BJ (cell line): ENCODE measurements around the gene CD302. TPM values are rescaled to one million over a fixed set of nuclear protein-coding genes. Genes with fewer than 3 reads are reported as not detected.

Experiments
- CTCF ChIA-PET: fragments of 350-600 bp; formaldehyde crosslinking; extraction: SDS; loops from one replicate; lab custom pipeline; 2021; ENCODE audit warnings: antibody characterized with exemption, inconsistent platforms; lab: Yijun Ruan, JAX
- POLR2A ChIA-PET: fragments of 300-600 bp; sonication (Branson Sonifier 250); formaldehyde crosslinking; extraction: SDS; loops from one replicate; lab custom pipeline; 2021; ENCODE audit warnings: antibody characterized with exemption; lab: Charles Lee
- DNase-seq: peaks from one replicate; pipeline ENCODE4 v3.0.0-alpha.2; 2011; ENCODE audit warnings: low read depth
- H3K27me3 ChIP-seq: 2 replicates; pipeline ENCODE4 v1.6.0; 2011; ENCODE audit warnings: low read length; ENCODE audit not compliant: control insufficient read depth, insufficient read depth
- H3K36me3 ChIP-seq: 2 replicates; pipeline ENCODE4 v1.5.1; 2011; ENCODE audit warnings: low read length; ENCODE audit not compliant: control insufficient read depth, insufficient read depth
- H3K4me3 ChIP-seq: 2 replicates; pipeline ENCODE4 v1.5.1; 2011; ENCODE audit warnings: low read depth, mild to moderate bottlenecking, control low read depth, low read length
- polyA plus RNA-seq: library from polyadenylated mRNA; depleted of rRNA; stranded (reverse); fragments of >200 nt; gene quantifications from 2 replicates; pipeline ENCODE4 v1.2.3, GENCODE V29; 2011
- TF ChIP-seq, protein P1 (sequence below): IDR thresholded peaks from 2 replicates; pipeline ENCODE4 v1.5.1; 2011; ENCODE audit warnings: low read depth, mild to moderate bottlenecking, control low read depth, inconsistent platforms, low read length, moderate library complexity; ENCODE audit not compliant: insufficient read depth

Gene CD302
- polyA plus RNA-seq, 1 experiment: 4.0 TPM

DNA sequence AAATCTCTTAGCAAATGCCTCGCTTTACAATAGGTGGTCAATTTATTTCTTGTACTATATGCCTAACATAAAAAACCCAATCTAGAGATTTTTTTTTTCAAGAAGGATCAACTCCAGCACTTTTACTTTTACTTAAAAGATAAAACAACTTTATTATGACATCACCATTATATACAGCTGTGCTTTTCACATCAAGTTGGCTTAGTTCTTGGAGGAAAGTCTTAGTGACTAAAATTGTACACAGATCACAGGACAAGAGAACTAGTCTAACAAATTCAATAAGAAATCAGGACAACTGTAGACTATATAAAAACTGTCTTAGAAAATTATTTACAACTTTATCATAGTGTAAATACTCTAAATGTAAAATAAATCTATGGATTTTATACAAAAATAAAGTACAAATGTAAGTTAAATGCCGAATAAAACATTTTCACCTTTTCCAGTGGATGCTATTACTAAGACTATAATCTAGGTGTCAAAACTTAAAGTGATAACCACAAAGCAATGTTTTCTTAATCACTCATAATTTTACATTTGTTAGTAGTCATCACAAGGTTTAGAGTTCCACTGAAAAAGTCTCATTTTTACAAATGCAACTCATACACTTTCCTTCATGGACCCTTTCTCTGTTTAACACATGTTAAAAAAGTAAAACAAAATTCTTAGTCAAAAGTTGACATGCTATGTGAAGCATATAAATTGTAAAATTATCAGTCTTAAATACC is 5.4 kb upstream of the CD302 start:
- DNase-seq: no peak

GRCh38 chr2:159802673-159803072 is 4.7 kb upstream of the CD302 start:
- Histone ChIP-seq H3K27me3 (no peaks in the 10 kb centered on the region; the same call in 1 of the 2 replicates), H3K4me3 (no peak overlapping the region), H3K36me3 (no peaks in the 10 kb centered on the region)
- TF ChIP-seq, protein P1, sequence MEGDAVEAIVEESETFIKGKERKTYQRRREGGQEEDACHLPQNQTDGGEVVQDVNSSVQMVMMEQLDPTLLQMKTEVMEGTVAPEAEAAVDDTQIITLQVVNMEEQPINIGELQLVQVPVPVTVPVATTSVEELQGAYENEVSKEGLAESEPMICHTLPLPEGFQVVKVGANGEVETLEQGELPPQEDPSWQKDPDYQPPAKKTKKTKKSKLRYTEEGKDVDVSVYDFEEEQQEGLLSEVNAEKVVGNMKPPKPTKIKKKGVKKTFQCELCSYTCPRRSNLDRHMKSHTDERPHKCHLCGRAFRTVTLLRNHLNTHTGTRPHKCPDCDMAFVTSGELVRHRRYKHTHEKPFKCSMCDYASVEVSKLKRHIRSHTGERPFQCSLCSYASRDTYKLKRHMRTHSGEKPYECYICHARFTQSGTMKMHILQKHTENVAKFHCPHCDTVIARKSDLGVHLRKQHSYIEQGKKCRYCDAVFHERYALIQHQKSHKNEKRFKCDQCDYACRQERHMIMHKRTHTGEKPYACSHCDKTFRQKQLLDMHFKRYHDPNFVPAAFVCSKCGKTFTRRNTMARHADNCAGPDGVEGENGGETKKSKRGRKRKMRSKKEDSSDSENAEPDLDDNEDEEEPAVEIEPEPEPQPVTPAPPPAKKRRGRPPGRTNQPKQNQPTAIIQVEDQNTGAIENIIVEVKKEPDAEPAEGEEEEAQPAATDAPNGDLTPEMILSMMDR: no peak
- CTCF ChIA-PET: interaction anchor here (0.7 kb wide), 2 partner anchors 42 to 359 kb away, joined by 3 read pairs; no protein-coding TSS in a partner anchor
- POLR2A ChIA-PET: no interaction called here
- DNase-seq: no peak

More for the DNA sequence above, 5.4 kb upstream of the CD302 start:
- Histone ChIP-seq H3K27me3 (no peaks in the 10 kb centered on the region; the same call in 1 of the 2 replicates), H3K4me3 (no peak overlapping the region), H3K36me3 (no peaks in the 10 kb centered on the region)
- TF ChIP-seq, protein P1: no peak
- POLR2A ChIA-PET: no interaction called here
- CTCF ChIA-PET: interaction anchor here (0.6 kb wide), 1 partner anchor 83 kb away, joined by 3 read pairs; no protein-coding TSS in a partner anchor

DNA sequence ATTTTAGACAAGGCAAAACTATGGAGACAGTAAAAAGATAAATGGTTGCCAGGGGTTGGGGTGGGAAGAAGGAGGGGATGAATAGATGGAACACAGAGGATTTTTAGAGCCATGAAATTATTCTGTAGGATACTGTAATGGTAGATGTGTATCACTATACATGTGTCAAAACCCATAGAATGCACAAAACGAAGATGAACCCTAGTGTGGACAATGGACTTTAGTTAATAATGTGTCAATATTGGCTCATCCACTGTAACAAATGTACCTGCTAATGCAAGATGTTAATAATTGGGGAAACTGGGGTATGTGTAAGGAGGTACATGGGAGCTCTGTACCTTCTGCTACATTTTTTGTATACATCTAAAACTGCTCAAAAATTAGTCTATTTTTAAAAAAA is 1.8 kb upstream of the CD302 start:
- DNase-seq: no peak
- Histone ChIP-seq H3K4me3 (no peak overlapping the region), H3K36me3 (no peaks in the 10 kb centered on the region), H3K27me3 (no peaks in the 10 kb centered on the region; the same call in 1 of the 2 replicates)
- CTCF ChIA-PET: no interaction called here
- TF ChIP-seq, protein P1: no peak
- POLR2A ChIA-PET: no interaction called here

DNA sequence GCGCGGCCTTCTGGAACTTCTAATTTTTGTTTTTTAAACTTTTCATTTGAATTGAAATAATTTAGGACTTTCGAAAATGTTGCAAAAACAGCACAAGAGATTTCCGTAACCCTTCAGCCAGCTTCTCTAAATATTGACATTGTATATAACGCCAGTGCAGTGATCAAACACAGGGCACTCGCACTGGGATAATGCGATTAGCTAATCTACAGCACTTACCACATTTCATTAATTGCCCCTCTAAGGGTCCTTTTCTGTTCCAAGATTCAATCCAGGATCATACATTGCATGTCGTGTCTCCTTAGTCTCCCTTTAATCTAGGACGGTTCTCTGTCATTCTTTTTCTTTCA is 343 bp upstream of the CD302 start:
- DNase-seq: no peak
- TF ChIP-seq, protein P1: no peak
- ChIA-PET POLR2A (no interaction called here), CTCF (interaction anchor here (0.7 to 1.1 kb wide), 2 partner anchors 9 to 1196 kb away, joined by 3 to 4 read pairs; no protein-coding TSS in a partner anchor)
- peak overlapping the region; percentile 66 for H3K4me3 ChIP-seq
- no peaks in the 10 kb centered on the region for H3K36me3 ChIP-seq
- no peaks in the 10 kb centered on the region; the same call in 1 of the 2 replicates for H3K27me3 ChIP-seq

- ChIA-PET CTCF (interaction anchor here (1.7 kb wide), 1 partner anchor 9 kb away, joined by 7 read pairs; no protein-coding TSS in a partner anchor), POLR2A (no interaction called here)
Measured at GRCh38 chr2:159797225-159797542, 824 bp downstream of the CD302 start.

More at GRCh38 chr2:159797225-159797542, 824 bp downstream of the CD302 start:
- TF ChIP-seq, protein P1: no peak
- no peak for DNase-seq
- Histone ChIP-seq H3K36me3 (no peaks in the 10 kb centered on the region), H3K27me3 (no peaks in the 10 kb centered on the region; the same call in 1 of the 2 replicates), H3K4me3 (peak overlapping the region; percentile 66)
